ENCODE data around the gene RNF213. TPM values are rescaled to one million over a fixed set of nuclear protein-coding genes. Genes with fewer than 3 reads are reported as not detected.

The RNF213 gene
- total RNA-seq, 2 donors from 2014 or later: 98.8 to 136 TPM

DNA sequence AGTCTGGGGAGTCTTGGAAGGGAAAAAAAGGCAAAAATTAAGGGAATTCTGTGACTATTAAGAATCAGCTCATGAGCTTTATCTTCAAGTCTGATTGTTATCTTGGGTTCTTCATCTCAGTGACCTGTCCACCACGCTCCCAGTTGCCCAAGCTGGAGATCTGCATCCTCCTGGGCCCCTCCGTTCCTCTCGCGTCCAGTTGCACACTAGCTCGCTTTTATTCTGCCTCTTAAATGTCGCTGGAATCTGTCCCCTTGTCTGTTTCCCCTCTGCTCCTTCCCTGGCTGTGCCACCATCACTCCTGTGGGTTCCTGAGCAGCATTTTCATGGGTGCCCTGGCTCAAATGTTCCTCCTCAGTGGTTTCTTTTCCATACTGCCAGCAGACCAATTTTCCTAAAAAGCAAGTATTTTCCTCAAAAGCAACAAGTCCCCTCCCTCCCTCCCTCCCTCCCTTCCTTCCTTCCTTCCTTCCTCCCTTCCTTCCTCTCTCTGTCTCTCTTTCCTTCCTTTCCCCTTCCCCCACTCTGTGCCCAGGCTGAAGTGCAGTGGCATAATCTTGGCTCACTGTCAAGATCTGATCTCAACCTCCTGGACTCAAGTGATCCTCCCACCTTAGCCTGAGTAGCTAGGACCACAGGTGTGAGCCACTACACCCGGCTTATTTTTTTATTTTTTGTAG, 155.7 kb downstream of the RNF213 start:
- H3K4me3 ChIP-seq (ENCODE audit: low read length): peak overlapping the region; percentile 96

DNA sequence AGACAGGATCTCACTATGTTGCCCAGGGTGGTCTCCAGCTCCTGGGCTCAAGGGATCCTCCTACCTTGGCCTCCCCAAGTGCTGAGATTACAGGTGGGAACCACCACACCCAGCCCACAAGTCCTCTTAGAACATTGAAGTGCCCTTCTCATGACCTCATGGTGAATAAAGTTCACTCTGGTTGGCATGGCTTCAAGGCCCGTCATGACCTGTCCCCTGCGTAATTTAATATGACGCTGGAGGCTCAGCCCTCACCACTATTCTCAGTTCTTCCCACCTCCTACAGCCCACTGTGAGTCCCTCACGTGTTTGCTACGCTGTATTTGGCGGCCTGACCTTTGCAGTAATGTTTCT, 156.3 kb downstream of the RNF213 start:
- DNase-seq: no peak
- 91 to 95% methylated on average over 4 to 6 of the region's 6 CpGs for WGBS, 2 experiments (ENCODE audit: insufficient coverage in 1 of 2, insufficient read length in 1 of 2)
- no peak overlapping the region for H3K9ac ChIP-seq (ENCODE audit: extremely low read depth, low read length, poor library complexity, severe bottlenecking)
- peaks cover 5% of the 10 kb centered on the region for H3K4me1 ChIP-seq (ENCODE audit: control insufficient read depth, insufficient read depth, low read length)
- H3K27ac Mint-ChIP-seq: no peak overlapping the region
- peaks cover 27% of the 10 kb centered on the region for H3K4me1 Mint-ChIP-seq
- H3K36me3 Mint-ChIP-seq (ENCODE audit: low read depth): peaks cover 33% of the 10 kb centered on the region
- peaks cover 23% of the 10 kb centered on the region for H3K36me3 ChIP-seq (ENCODE audit: control insufficient read depth, insufficient read depth, low read length)
- TF ChIP-seq, protein P1, sequence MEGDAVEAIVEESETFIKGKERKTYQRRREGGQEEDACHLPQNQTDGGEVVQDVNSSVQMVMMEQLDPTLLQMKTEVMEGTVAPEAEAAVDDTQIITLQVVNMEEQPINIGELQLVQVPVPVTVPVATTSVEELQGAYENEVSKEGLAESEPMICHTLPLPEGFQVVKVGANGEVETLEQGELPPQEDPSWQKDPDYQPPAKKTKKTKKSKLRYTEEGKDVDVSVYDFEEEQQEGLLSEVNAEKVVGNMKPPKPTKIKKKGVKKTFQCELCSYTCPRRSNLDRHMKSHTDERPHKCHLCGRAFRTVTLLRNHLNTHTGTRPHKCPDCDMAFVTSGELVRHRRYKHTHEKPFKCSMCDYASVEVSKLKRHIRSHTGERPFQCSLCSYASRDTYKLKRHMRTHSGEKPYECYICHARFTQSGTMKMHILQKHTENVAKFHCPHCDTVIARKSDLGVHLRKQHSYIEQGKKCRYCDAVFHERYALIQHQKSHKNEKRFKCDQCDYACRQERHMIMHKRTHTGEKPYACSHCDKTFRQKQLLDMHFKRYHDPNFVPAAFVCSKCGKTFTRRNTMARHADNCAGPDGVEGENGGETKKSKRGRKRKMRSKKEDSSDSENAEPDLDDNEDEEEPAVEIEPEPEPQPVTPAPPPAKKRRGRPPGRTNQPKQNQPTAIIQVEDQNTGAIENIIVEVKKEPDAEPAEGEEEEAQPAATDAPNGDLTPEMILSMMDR (conservative IDR thresholded peaks at IDR 0.05): no peak
- H3K27me3 ChIP-seq (ENCODE audit: control insufficient read depth, insufficient read depth, low read length, poor library complexity, severe bottlenecking): no peaks in the 10 kb centered on the region
- peak overlapping the region; percentile 87 for H3K4me3 Mint-ChIP-seq
- no peaks in the 10 kb centered on the region for H3K9me3 ChIP-seq (ENCODE audit: control insufficient read depth, low read length)
- no peaks in the 10 kb centered on the region for H3K9me3 Mint-ChIP-seq
- H3K4me3 ChIP-seq (ENCODE audit: low read length): no peak overlapping the region
- peaks cover 15% of the 10 kb centered on the region for H3K27me3 Mint-ChIP-seq (ENCODE audit: insufficient read depth)
- no peak overlapping the region for H3K27ac ChIP-seq (ENCODE audit: low read depth, low read length)

More for the DNA sequence above, 155.7 kb downstream of the RNF213 start:
- Histone ChIP-seq H3K4me1 (ENCODE audit: control insufficient read depth, insufficient read depth, low read length) (peaks cover 5% of the 10 kb centered on the region), H3K27ac (ENCODE audit: low read depth, low read length) (no peak overlapping the region), H3K9ac (ENCODE audit: extremely low read depth, low read length, poor library complexity, severe bottlenecking) (peak overlapping the region; percentile 92), H3K9me3 (ENCODE audit: control insufficient read depth, low read length) (no peaks in the 10 kb centered on the region), H3K36me3 (ENCODE audit: control insufficient read depth, insufficient read depth, low read length) (peaks cover 23% of the 10 kb centered on the region), H3K27me3 (ENCODE audit: control insufficient read depth, insufficient read depth, low read length, poor library complexity, severe bottlenecking) (no peaks in the 10 kb centered on the region)
- Mint-ChIP-seq H3K27ac (no peak overlapping the region), H3K27me3 (ENCODE audit: insufficient read depth) (peaks cover 15% of the 10 kb centered on the region), H3K4me1 (peaks cover 30% of the 10 kb centered on the region), H3K4me3 (peak overlapping the region; percentile 87), H3K36me3 (ENCODE audit: low read depth) (peaks cover 33% of the 10 kb centered on the region), H3K9me3 (no peaks in the 10 kb centered on the region)
- DNase-seq: no peak
- TF ChIP-seq, protein P1 (conservative IDR thresholded peaks at IDR 0.05): no peak
- 94 to 98% methylated on average over 6 to 7 of the region's 7 CpGs for WGBS, 2 experiments (ENCODE audit: insufficient coverage in 1 of 2, insufficient read length in 1 of 2)

DNA sequence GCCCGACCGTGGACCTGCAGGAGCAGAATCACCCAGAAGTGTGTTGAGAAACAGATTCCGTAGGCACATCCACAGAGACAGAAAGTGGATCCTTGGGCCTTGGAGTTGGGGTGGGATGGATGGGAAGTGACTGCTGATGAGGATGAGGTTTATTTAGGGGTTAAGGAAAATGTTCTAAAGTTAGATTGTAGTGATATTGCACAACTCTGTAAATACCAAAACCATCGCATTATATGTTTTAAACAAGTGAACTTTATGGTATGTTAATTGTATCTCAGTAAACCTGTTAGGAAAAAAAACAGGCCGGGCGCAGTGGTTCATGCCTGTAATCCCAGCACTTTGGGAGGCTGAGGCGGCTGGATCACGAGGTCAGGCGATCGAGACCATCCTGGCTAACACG, 157.9 kb downstream of the RNF213 start:
- no peak overlapping the region for H3K4me3 Mint-ChIP-seq
- H3K27ac Mint-ChIP-seq: no peak overlapping the region
- WGBS, 2 experiments (ENCODE audit: insufficient coverage in 1 of 2, insufficient read length in 1 of 2): 94 to 98% methylated on average over 5 to 11 of the region's 11 CpGs
- Histone ChIP-seq H3K4me3 (ENCODE audit: low read length) (no peak overlapping the region), H3K36me3 (ENCODE audit: control insufficient read depth, insufficient read depth, low read length) (peaks cover 23% of the 10 kb centered on the region), H3K27me3 (ENCODE audit: control insufficient read depth, insufficient read depth, low read length, poor library complexity, severe bottlenecking) (no peaks in the 10 kb centered on the region), H3K9me3 (ENCODE audit: control insufficient read depth, low read length) (no peaks in the 10 kb centered on the region), H3K27ac (ENCODE audit: low read depth, low read length) (no peak overlapping the region), H3K9ac (ENCODE audit: extremely low read depth, low read length, poor library complexity, severe bottlenecking) (no peak overlapping the region), H3K4me1 (ENCODE audit: control insufficient read depth, insufficient read depth, low read length) (no peaks in the 10 kb centered on the region)
- peaks cover 13% of the 10 kb centered on the region for H3K4me1 Mint-ChIP-seq
- peaks cover 33% of the 10 kb centered on the region for H3K36me3 Mint-ChIP-seq (ENCODE audit: low read depth)
- TF ChIP-seq, protein P1 (conservative IDR thresholded peaks at IDR 0.05): no peak
- no peak for DNase-seq
- H3K27me3 Mint-ChIP-seq (ENCODE audit: insufficient read depth): peaks cover 7% of the 10 kb centered on the region
- no peaks in the 10 kb centered on the region for H3K9me3 Mint-ChIP-seq
